Mesothelial cell of epicardium (in vitro differentiated cells): ENCODE results near the gene LRP5. TPM values are rescaled to one million over a fixed set of nuclear protein-coding genes. Genes with fewer than 3 reads are reported as not detected.

Experiments used
- DNase-seq, 2 experiments: peaks; one replicate each; pipeline ENCODE4 v3.0.0; 2021; ENCODE audit warnings: low spot score in 2 of 2; ENCODE audit not compliant: unreplicated experiment in 2 of 2
- H3K27ac Mint-ChIP-seq: 2 replicates; pipeline ENCODE4 v1.8.0; 2021; ENCODE audit warnings: mixed read lengths
- H3K27me3 Mint-ChIP-seq: 2 replicates; pipeline ENCODE4 v1.8.0; 2021; ENCODE audit warnings: low read depth, mixed read lengths
- H3K36me3 Mint-ChIP-seq: 2 replicates; pipeline ENCODE4 v1.8.0; 2021; ENCODE audit warnings: mixed read lengths
- H3K4me1 Mint-ChIP-seq: 2 replicates; pipeline ENCODE4 v1.8.0; 2021; ENCODE audit warnings: mixed read lengths
- H3K4me3 Mint-ChIP-seq: 2 replicates; pipeline ENCODE4 v1.8.0; 2021; ENCODE audit warnings: mild to moderate bottlenecking, moderate library complexity, mixed read lengths
- H3K9me3 Mint-ChIP-seq: 2 replicates; pipeline ENCODE4 v1.8.0; 2021; ENCODE audit warnings: mixed read lengths
- total RNA-seq: library from RNA; stranded (reverse); gene quantifications from 3 replicates; pipeline ENCODE4 v1.2.1, GENCODE V29; 2021
- TF ChIP-seq, protein P1 (sequence below): fragments of 200-600 bp; sonication (generic); IDR thresholded peaks from one replicate; pipeline ENCODE4 v1.5.0; 2021; ENCODE audit warnings: antibody characterized with exemption; ENCODE audit not compliant: unreplicated experiment

LRP5 gene
- total RNA-seq, 1 donor from 2014 or later = 72.5 TPM

DNA sequence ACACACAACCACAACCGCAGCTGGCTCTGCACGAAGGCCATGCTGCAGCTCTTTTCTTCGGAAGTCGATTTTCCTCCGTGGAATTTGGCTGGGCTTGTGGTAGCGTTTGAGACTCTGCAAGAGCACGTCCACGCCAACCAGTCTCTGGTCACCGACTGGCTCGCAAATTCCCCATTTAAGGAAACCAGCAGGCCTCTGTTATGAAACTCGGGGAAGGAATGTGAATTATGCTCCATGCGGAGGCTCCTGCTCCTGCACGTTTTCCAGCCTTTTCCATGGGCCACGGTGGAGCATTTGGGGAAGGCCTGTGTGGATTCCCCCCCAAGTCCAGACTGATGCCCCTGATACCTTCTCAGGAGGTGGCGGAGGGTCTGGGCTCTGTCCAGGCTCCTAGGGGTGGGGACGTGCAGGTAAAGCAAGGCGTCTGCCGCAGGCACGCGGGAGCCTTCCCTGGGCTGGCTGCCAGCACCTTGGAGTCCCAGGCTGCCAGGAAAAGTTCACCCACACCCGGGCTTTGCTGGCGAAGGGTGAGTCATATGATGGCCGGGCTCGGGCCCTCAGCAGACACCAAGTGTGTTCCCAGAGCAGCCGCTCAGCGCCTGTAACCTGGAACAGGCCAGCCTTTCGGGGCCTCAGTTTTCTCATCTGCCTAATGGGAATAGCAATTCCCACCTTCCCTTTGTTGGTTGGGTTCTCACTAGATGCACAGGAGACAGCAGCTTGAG is 41.9 kb downstream of the LRP5 start:
- peak overlapping the region; percentile 90 for H3K27ac Mint-ChIP-seq
- H3K9me3 Mint-ChIP-seq = no peaks in the 10 kb centered on the region
- TF ChIP-seq, protein P1, sequence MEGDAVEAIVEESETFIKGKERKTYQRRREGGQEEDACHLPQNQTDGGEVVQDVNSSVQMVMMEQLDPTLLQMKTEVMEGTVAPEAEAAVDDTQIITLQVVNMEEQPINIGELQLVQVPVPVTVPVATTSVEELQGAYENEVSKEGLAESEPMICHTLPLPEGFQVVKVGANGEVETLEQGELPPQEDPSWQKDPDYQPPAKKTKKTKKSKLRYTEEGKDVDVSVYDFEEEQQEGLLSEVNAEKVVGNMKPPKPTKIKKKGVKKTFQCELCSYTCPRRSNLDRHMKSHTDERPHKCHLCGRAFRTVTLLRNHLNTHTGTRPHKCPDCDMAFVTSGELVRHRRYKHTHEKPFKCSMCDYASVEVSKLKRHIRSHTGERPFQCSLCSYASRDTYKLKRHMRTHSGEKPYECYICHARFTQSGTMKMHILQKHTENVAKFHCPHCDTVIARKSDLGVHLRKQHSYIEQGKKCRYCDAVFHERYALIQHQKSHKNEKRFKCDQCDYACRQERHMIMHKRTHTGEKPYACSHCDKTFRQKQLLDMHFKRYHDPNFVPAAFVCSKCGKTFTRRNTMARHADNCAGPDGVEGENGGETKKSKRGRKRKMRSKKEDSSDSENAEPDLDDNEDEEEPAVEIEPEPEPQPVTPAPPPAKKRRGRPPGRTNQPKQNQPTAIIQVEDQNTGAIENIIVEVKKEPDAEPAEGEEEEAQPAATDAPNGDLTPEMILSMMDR = no peak
- no peaks in the 10 kb centered on the region for H3K27me3 Mint-ChIP-seq
- no peak for DNase-seq
- peaks cover 3% of the 10 kb centered on the region for H3K4me1 Mint-ChIP-seq
- H3K36me3 Mint-ChIP-seq = peaks cover 42% of the 10 kb centered on the region
- no peak overlapping the region for H3K4me3 Mint-ChIP-seq

DNA sequence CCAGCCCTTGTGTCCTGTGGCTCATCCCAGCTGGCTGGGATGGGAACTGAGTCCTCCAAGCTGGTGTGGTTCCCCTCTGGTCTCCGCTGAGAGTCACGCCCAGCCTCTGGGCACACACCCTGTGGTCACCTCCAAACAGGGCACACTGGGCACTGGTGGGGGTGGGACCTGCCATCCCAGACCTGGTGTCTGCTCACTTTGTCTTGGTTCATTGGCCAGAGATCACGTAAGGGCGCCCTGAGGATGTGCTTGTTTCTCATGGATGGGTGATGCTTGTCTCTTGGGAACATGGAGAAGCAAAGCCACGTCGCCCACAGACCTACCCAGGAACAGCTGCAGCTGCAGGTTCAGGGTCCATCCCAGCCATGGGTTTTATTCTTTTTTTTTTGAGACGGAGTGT is 43.1 kb downstream of the LRP5 start:
- H3K4me1 Mint-ChIP-seq = peaks cover 3% of the 10 kb centered on the region
- H3K36me3 Mint-ChIP-seq = peaks cover 47% of the 10 kb centered on the region
- H3K4me3 Mint-ChIP-seq = no peak overlapping the region
- TF ChIP-seq, protein P1 = no peak
- H3K27ac Mint-ChIP-seq = no peak overlapping the region
- DNase-seq = no peak
- no peaks in the 10 kb centered on the region for H3K27me3 Mint-ChIP-seq
- no peaks in the 10 kb centered on the region for H3K9me3 Mint-ChIP-seq

DNA sequence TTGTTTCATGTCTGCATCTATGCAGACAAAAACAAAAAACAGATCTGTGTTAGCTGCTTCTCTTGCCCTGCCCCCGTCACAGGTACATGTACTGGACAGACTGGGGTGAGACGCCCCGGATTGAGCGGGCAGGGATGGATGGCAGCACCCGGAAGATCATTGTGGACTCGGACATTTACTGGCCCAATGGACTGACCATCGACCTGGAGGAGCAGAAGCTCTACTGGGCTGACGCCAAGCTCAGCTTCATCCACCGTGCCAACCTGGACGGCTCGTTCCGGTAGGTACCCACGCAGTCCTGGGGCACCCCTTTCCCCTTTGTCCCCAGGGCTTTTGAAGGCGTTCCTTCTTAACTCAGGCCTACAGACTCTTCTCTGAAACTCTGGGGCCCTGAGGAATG is 45.2 kb downstream of the LRP5 start:
- no peaks in the 10 kb centered on the region for H3K27me3 Mint-ChIP-seq
- TF ChIP-seq, protein P1 = no peak
- H3K27ac Mint-ChIP-seq = no peak overlapping the region
- no peaks in the 10 kb centered on the region for H3K9me3 Mint-ChIP-seq
- peaks cover 3% of the 10 kb centered on the region for H3K4me1 Mint-ChIP-seq
- H3K4me3 Mint-ChIP-seq = no peak overlapping the region
- no peak for DNase-seq
- peaks cover 38% of the 10 kb centered on the region for H3K36me3 Mint-ChIP-seq

DNA sequence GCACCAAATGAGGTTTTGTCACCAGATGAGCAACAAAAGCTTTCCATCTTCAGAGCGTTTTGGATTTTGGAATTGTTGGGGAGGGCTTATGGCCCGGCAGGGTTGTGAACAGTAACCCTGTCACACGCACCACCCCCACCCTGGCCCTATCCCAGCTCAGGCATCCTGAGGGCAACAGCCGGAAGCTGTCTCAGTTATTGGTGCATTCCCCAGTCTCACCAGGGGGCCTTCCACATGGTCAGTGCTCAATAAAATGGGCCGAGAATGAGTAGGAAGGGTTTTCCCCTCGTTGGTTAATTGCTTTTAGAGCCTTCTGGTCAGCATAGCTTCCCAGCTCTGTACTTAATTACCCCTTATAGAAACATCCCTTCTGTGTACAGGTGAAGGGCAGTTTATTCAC is 46.0 kb downstream of the LRP5 start:
- Mint-ChIP-seq H3K27me3 (no peaks in the 10 kb centered on the region), H3K4me1 (peaks cover 3% of the 10 kb centered on the region), H3K4me3 (no peak overlapping the region), H3K9me3 (no peaks in the 10 kb centered on the region), H3K36me3 (peaks cover 41% of the 10 kb centered on the region), H3K27ac (no peak overlapping the region)
- no peak for DNase-seq
- TF ChIP-seq, protein P1 = no peak

DNA sequence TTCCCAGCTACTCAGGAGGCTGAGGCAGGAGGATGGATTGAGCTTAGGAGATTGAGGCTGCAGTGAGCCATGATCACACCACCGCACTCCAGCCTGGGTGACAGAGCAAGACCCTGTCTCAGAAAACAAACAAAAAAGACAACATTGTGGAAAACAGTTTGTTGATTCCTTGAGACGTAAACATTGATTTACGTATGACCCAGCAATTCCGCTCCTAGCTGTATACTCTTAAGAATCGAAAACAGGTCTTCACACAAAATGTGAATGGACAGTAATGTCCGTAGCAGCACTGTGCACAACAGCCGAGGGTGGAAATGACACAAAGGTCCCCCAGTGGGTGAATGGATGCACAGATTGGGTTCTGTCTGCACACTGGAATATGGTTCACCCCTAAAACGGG is 49.3 kb downstream of the LRP5 start:
- no peak overlapping the region for H3K27ac Mint-ChIP-seq

More for the DNA sequence above, 49.3 kb downstream of the LRP5 start:
- Mint-ChIP-seq H3K36me3 (peaks cover 42% of the 10 kb centered on the region), H3K4me3 (no peak overlapping the region), H3K27me3 (no peaks in the 10 kb centered on the region), H3K4me1 (no peaks in the 10 kb centered on the region), H3K9me3 (no peaks in the 10 kb centered on the region)
- DNase-seq = no peak
- TF ChIP-seq, protein P1 = no peak
